GM23338 (cell line): ENCODE data around the gene SRPX. TPM values are rescaled to one million over a fixed set of nuclear protein-coding genes. Genes with fewer than 3 reads are reported as not detected.

Experiments
- ATAC-seq: fragments of 200-7000 bp; cut with Tn5 transposase; 3 replicates; pipeline ENCODE4 v1.9.1; 2020
- DNase-seq: peaks from one replicate; pipeline ENCODE4 v3.0.0-alpha.2; 2015; ENCODE audit warnings: low spot score
- H2AFZ ChIP-seq: fragments of 200-600 bp; sonication (generic); 2 replicates; pipeline ENCODE4 v1.8.0; 2016; ENCODE audit warnings: antibody characterized with exemption, mild to moderate bottlenecking, moderate library complexity
- H3F3A ChIP-seq: fragments of 200-600 bp; sonication (generic); replicated peaks from 2 replicates; pipeline ENCODE4 v1.8.0; 2017; ENCODE audit warnings: antibody characterized with exemption, mixed run types, low read depth
- H3K27ac ChIP-seq: fragments of 200-600 bp; sonication (generic); 2 replicates; pipeline ENCODE4 v1.6.1; 2016; ENCODE audit warnings: low read depth
- H3K27me3 ChIP-seq: fragments of 200-600 bp; sonication (generic); 2 replicates; pipeline ENCODE4 v1.8.0; 2016; ENCODE audit warnings: mild to moderate bottlenecking, mixed run types, moderate library complexity; ENCODE audit not compliant: insufficient read depth
- H3K36me3 ChIP-seq: fragments of 200-600 bp; sonication (generic); 2 replicates; pipeline ENCODE4 v1.8.0; 2016; ENCODE audit warnings: mild to moderate bottlenecking; ENCODE audit not compliant: insufficient read depth
- H3K4me1 ChIP-seq: fragments of 200-600 bp; sonication (generic); 2 replicates; pipeline ENCODE4 v1.8.0; 2016; ENCODE audit warnings: mild to moderate bottlenecking, moderate library complexity; ENCODE audit not compliant: insufficient read depth
- H3K4me2 ChIP-seq: fragments of 200-600 bp; sonication (generic); 2 replicates; pipeline ENCODE4 v1.7.1; 2017; ENCODE audit warnings: mixed run types
- H3K4me3 ChIP-seq: fragments of 200-600 bp; sonication (generic); 2 replicates; pipeline ENCODE4 v1.6.1; 2016; ENCODE audit warnings: mixed run types
- H3K79me2 ChIP-seq: fragments of 200-600 bp; sonication (generic); replicated peaks from 2 replicates; pipeline ENCODE4 v1.8.0; 2017; ENCODE audit warnings: mild to moderate bottlenecking; ENCODE audit not compliant: insufficient read depth
- H3K9me2 ChIP-seq: fragments of 200-600 bp; sonication (generic); 2 replicates; pipeline ENCODE4 v1.8.0; 2017; ENCODE audit not compliant: insufficient read depth
- H4K20me1 ChIP-seq: fragments of 200-600 bp; sonication (generic); replicated peaks from 2 replicates; pipeline ENCODE4 v1.8.0; 2017; ENCODE audit warnings: mild to moderate bottlenecking; ENCODE audit not compliant: insufficient read depth
- H3K27ac Mint-ChIP-seq: 2 replicates; pipeline ENCODE4 v1.8.0; 2020; ENCODE audit warnings: inconsistent platforms, mild to moderate bottlenecking, moderate library complexity, mixed read lengths
- H3K27me3 Mint-ChIP-seq: 3 replicates; pipeline ENCODE4 v1.8.0; 2022; ENCODE audit warnings: low read depth, mild to moderate bottlenecking, moderate library complexity, mixed read lengths, inconsistent platforms; ENCODE audit not compliant: insufficient read depth, poor library complexity
- H3K36me3 Mint-ChIP-seq: 3 replicates; pipeline ENCODE4 v1.8.0; 2021; ENCODE audit warnings: low read depth, mild to moderate bottlenecking, inconsistent platforms, moderate library complexity, mixed read lengths
- H3K4me1 Mint-ChIP-seq: 3 replicates; pipeline ENCODE4 v1.8.0; 2020; ENCODE audit warnings: mild to moderate bottlenecking, inconsistent platforms, mixed read lengths
- H3K4me3 Mint-ChIP-seq: 3 replicates; pipeline ENCODE4 v1.8.0; 2021; ENCODE audit warnings: moderate library complexity, mild to moderate bottlenecking, inconsistent platforms, mixed read lengths
- H3K9me3 Mint-ChIP-seq: 3 replicates; pipeline ENCODE4 v1.8.0; 2020; ENCODE audit warnings: moderate library complexity, mild to moderate bottlenecking, inconsistent platforms, mixed read lengths
- EZH2phosphoT487 ChIP-seq: fragments of 200-600 bp; sonication (generic); IDR thresholded peaks from one replicate; pipeline ENCODE4 v1.8.1; 2018; ENCODE audit warnings: antibody characterized with exemption; ENCODE audit not compliant: unreplicated experiment
- JUNB ChIP-seq: IDR thresholded peaks from one replicate; pipeline ENCODE4 v1.6.1; 2016; ENCODE audit warnings: antibody characterized with exemption; ENCODE audit not compliant: unreplicated experiment
- NANOG ChIP-seq: IDR thresholded peaks from 2 replicates; pipeline ENCODE4 v1.6.1; 2016; ENCODE audit warnings: antibody characterized with exemption, borderline replicate concordance
- POLR2AphosphoS5 ChIP-seq: IDR thresholded peaks from 2 replicates; pipeline ENCODE4 v1.6.1; 2016; ENCODE audit warnings: antibody characterized with exemption, low read depth
- ZNF114 ChIP-seq: fragments of 250-450 bp; sonication (Bioruptor Pico); IDR thresholded peaks from 2 replicates; pipeline ENCODE4 v1.5.0; 2020; ENCODE audit warnings: mild to moderate bottlenecking, moderate library complexity
- ZNF331 ChIP-seq: fragments of 250-450 bp; sonication (Bioruptor Pico); IDR thresholded peaks from 2 replicates; pipeline ENCODE4 v1.5.0; 2020; ENCODE audit warnings: low read depth, mild to moderate bottlenecking, moderate library complexity
- polyA plus RNA-seq: library from polyadenylated mRNA; unstranded; fragments of >200 nt; fragmentation: Nextera tagmentation; extraction: Ambion mirVana; gene quantifications from 2 replicates; pipeline ENCODE4 v1.2.1, GENCODE V29; 2016
- total RNA-seq: library from RNA; depleted of rRNA; stranded (reverse); fragments of >200 nt; shearing (Covaris generic); gene quantifications from 2 replicates; pipeline ENCODE4 v1.2.3, GENCODE V29; 2014
- TF ChIP-seq, protein P1 (sequence below): fragments of 250-450 bp; sonication (Bioruptor Pico); IDR thresholded peaks from 2 replicates; pipeline ENCODE4 v1.5.0; 2020; ENCODE audit warnings: mild to moderate bottlenecking, moderate library complexity
- TF ChIP-seq, protein P2 (sequence below), 2 experiments: fragments of 200-600 bp in 1 of 2; sonication (generic) in 1 of 2; conservative IDR thresholded peaks; 2 replicates each; pipeline versions ENCODE4 v1.5.1 to v1.6.1; 2016 to 2017; ENCODE audit warnings: antibody characterized with exemption in 2 of 2, low read depth in 2 of 2, mild to moderate bottlenecking in 2 of 2, moderate library complexity in 1 of 2
- TF ChIP-seq, protein P3 (sequence below): IDR thresholded peaks from 2 replicates; pipeline ENCODE4 v1.6.1; 2016; ENCODE audit warnings: antibody characterized with exemption

SRPX gene
- total and polyA plus RNA-seq, 2 experiments from 2014 or later: 14.3 to 16.9 TPM

DNA sequence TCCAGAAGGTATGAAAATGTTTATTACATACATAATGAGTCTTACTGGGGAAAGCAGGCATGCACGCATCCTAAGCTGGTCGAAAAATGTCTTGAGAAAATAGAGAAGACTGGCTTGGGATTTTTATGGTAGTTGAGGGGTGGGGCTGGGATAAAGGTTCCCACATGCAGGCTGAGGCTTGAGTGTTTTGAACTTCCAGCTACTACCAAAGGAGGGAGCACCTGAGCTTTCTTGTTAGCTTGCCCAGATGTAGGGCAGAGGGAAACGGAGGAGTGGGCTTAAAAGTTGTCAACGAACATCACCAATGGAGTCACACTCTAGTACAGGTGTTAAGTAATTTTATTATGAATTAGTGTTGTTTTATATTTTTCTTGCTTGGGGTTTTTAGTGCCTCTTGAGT, 39.6 kb upstream of the SRPX start:
- H3K27ac Mint-ChIP-seq: no peak overlapping the region

DNA sequence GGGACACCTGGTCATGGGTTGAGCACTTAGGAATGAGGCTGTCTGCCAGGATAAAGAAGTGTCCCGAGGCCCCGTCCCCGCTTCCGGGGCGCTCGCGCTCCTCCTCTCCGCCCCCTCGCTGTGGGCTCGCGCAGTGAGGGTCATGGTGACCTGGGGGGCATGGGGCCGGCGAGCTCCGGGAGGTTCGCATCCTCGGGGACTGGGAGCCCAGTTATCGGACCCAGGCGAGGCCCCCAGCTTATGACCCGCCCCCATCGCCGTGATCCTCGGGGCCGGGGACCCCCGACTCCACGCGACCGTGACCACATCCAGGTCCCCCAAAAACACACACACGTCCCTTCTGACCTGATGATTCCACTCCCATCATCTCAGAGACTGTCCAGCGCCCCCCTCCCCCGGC, 35.3 kb upstream of the SRPX start:
- peaks cover 3% of the 10 kb centered on the region for H3K27me3 Mint-ChIP-seq
- no peaks in the 10 kb centered on the region for H3K79me2 ChIP-seq
- no peak for DNase-seq
- H3K9me3 Mint-ChIP-seq: no peaks in the 10 kb centered on the region
- H3K4me3 ChIP-seq: no peak overlapping the region
- no peak for ATAC-seq
- H3K4me1 ChIP-seq: no peaks in the 10 kb centered on the region
- H3K4me3 Mint-ChIP-seq: no peak overlapping the region
- no peak overlapping the region for H3K27ac ChIP-seq
- H3K4me1 Mint-ChIP-seq: no peaks in the 10 kb centered on the region
- H3K27ac Mint-ChIP-seq: no peak overlapping the region
- no peaks in the 10 kb centered on the region for H3K36me3 ChIP-seq
- H3K9me2 ChIP-seq: no peaks in the 10 kb centered on the region
- no peaks in the 10 kb centered on the region for H3K27me3 ChIP-seq
- H3K36me3 Mint-ChIP-seq: no peaks in the 10 kb centered on the region
- H3K4me2 ChIP-seq: no peak overlapping the region
- no peak overlapping the region for H2AFZ ChIP-seq
- H3F3A ChIP-seq: no peaks in the 10 kb centered on the region
- no peaks in the 10 kb centered on the region for H4K20me1 ChIP-seq
- TF ChIP-seq EZH2phosphoT487: no peak
- TF ChIP-seq, protein P1, sequence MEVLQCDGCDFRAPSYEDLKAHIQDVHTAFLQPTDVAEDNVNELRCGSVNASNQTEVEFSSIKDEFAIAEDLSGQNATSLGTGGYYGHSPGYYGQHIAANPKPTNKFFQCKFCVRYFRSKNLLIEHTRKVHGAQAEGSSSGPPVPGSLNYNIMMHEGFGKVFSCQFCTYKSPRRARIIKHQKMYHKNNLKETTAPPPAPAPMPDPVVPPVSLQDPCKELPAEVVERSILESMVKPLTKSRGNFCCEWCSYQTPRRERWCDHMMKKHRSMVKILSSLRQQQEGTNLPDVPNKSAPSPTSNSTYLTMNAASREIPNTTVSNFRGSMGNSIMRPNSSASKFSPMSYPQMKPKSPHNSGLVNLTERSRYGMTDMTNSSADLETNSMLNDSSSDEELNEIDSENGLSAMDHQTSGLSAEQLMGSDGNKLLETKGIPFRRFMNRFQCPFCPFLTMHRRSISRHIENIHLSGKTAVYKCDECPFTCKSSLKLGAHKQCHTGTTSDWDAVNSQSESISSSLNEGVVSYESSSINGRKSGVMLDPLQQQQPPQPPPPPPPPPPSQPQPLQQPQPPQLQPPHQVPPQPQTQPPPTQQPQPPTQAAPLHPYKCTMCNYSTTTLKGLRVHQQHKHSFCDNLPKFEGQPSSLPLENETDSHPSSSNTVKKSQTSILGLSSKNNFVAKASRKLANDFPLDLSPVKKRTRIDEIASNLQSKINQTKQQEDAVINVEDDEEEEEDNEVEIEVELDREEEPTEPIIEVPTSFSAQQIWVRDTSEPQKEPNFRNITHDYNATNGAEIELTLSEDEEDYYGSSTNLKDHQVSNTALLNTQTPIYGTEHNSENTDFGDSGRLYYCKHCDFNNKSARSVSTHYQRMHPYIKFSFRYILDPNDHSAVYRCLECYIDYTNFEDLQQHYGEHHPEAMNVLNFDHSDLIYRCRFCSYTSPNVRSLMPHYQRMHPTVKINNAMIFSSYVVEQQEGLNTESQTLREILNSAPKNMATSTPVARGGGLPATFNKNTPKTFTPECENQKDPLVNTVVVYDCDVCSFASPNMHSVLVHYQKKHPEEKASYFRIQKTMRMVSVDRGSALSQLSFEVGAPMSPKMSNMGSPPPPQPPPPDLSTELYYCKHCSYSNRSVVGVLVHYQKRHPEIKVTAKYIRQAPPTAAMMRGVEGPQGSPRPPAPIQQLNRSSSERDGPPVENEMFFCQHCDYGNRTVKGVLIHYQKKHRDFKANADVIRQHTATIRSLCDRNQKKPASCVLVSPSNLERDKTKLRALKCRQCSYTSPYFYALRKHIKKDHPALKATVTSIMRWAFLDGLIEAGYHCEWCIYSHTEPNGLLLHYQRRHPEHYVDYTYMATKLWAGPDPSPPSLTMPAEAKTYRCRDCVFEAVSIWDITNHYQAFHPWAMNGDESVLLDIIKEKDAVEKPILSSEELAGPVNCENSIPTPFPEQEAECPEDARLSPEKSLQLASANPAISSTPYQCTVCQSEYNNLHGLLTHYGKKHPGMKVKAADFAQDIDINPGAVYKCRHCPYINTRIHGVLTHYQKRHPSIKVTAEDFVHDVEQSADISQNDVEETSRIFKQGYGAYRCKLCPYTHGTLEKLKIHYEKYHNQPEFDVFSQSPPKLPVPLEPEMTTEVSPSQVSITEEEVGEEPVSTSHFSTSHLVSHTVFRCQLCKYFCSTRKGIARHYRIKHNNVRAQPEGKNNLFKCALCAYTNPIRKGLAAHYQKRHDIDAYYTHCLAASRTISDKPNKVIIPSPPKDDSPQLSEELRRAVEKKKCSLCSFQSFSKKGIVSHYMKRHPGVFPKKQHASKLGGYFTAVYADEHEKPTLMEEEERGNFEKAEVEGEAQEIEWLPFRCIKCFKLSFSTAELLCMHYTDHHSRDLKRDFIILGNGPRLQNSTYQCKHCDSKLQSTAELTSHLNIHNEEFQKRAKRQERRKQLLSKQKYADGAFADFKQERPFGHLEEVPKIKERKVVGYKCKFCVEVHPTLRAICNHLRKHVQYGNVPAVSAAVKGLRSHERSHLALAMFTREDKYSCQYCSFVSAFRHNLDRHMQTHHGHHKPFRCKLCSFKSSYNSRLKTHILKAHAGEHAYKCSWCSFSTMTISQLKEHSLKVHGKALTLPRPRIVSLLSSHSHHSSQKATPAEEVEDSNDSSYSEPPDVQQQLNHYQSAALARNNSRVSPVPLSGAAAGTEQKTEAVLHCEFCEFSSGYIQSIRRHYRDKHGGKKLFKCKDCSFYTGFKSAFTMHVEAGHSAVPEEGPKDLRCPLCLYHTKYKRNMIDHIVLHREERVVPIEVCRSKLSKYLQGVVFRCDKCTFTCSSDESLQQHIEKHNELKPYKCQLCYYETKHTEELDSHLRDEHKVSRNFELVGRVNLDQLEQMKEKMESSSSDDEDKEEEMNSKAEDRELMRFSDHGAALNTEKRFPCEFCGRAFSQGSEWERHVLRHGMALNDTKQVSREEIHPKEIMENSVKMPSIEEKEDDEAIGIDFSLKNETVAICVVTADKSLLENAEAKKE (CRISPR knock-in tag): no peak
- no peak for TF ChIP-seq NANOG
- TF ChIP-seq, protein P2, sequence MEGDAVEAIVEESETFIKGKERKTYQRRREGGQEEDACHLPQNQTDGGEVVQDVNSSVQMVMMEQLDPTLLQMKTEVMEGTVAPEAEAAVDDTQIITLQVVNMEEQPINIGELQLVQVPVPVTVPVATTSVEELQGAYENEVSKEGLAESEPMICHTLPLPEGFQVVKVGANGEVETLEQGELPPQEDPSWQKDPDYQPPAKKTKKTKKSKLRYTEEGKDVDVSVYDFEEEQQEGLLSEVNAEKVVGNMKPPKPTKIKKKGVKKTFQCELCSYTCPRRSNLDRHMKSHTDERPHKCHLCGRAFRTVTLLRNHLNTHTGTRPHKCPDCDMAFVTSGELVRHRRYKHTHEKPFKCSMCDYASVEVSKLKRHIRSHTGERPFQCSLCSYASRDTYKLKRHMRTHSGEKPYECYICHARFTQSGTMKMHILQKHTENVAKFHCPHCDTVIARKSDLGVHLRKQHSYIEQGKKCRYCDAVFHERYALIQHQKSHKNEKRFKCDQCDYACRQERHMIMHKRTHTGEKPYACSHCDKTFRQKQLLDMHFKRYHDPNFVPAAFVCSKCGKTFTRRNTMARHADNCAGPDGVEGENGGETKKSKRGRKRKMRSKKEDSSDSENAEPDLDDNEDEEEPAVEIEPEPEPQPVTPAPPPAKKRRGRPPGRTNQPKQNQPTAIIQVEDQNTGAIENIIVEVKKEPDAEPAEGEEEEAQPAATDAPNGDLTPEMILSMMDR (conservative IDR thresholded peaks at IDR 0.05; ENCODE audit: low read depth in 2 of 2): no peak
- no peak for TF ChIP-seq ZNF331 (CRISPR knock-in tag)
- TF ChIP-seq, protein P3, sequence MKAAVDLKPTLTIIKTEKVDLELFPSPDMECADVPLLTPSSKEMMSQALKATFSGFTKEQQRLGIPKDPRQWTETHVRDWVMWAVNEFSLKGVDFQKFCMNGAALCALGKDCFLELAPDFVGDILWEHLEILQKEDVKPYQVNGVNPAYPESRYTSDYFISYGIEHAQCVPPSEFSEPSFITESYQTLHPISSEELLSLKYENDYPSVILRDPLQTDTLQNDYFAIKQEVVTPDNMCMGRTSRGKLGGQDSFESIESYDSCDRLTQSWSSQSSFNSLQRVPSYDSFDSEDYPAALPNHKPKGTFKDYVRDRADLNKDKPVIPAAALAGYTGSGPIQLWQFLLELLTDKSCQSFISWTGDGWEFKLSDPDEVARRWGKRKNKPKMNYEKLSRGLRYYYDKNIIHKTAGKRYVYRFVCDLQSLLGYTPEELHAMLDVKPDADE: no peak
- no peak for TF ChIP-seq JUNB
- TF ChIP-seq POLR2AphosphoS5: no peak

More for the DNA sequence above, 39.6 kb upstream of the SRPX start:
- Mint-ChIP-seq H3K9me3 (no peaks in the 10 kb centered on the region), H3K4me3 (no peak overlapping the region), H3K4me1 (no peaks in the 10 kb centered on the region), H3K36me3 (no peaks in the 10 kb centered on the region), H3K27me3 (peaks cover 3% of the 10 kb centered on the region)
- H3K27me3 ChIP-seq: no peaks in the 10 kb centered on the region
- H3F3A ChIP-seq: no peaks in the 10 kb centered on the region
- H3K9me2 ChIP-seq: no peaks in the 10 kb centered on the region
- H4K20me1 ChIP-seq: no peaks in the 10 kb centered on the region
- H3K36me3 ChIP-seq: no peaks in the 10 kb centered on the region
- no peak for TF ChIP-seq ZNF114 (CRISPR knock-in tag)
- TF ChIP-seq, protein P2 (conservative IDR thresholded peaks at IDR 0.05; ENCODE audit: low read depth in 2 of 2): peak; percentile 50 to 69
- H3K4me1 ChIP-seq: no peaks in the 10 kb centered on the region
- peak; percentile 77 for DNase-seq
- peak; percentile 83 for ATAC-seq
- H3K4me3 ChIP-seq: no peak overlapping the region
- no peak overlapping the region for H3K27ac ChIP-seq
- no peak overlapping the region for H3K4me2 ChIP-seq
- no peaks in the 10 kb centered on the region for H3K79me2 ChIP-seq
- H2AFZ ChIP-seq: no peak overlapping the region
